HG02759 (cell line): Measurements from ENCODE around the gene KCNH4.
A peak's percentile ranks its signal among the peaks of the same experiment; 100 is the strongest.

ENCODE experiments used
- ATAC-seq: cut with Tn5 transposase; IDR thresholded peaks from one replicate; pipeline ENCODE4 v1.9.1; 2021; ENCODE audit warnings: mild to moderate bottlenecking, moderate library complexity; ENCODE audit not compliant: unreplicated experiment

The KCNH4 gene

GRCh38 chr17:42120161-42120769 is 60.7 kb downstream of the KCNH4 start:
- no peak for ATAC-seq

DNA sequence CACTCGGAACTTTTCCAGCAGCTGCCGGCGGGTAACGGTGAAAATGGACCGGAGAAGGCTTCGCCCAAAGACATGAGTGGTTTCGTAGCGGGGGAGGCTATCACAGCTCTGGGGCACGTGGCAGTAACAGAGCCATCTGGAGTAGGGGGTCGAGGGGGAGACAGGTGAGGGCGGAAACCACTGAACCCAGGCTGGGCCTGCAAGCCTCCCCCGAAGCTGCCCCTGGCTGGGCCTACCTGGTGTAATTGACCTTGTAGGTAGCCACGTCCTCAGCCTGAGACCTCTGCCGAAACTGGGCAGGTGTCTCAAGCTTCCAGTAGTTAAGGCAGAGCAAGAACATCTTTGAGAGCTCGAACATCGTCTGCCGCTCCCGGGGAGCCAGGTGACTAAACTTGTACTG is 61.6 kb downstream of the KCNH4 start:
- no peak for ATAC-seq

- no peak for ATAC-seq
Measured at GRCh38 chr17:42118545-42118944, 62.4 kb downstream of the KCNH4 start.

DNA sequence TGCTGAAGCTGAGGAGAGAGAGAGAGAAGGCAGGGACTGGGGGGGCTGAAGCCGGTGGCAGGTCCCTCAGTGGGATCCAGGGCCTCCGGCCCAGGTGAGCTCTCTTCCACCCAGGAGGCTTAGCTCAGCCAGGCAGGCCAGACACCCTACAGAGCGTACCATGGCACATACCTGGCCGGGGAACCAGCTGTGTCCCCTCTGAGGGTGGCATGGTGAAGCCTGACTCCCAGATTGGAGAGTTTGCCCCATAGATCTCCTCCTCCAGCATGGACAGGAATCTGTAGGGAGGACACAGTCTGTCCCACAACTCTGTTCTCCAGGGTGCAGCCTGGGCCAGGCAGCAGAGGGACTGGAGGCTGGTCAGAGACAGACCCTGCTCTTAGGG is 62.8 kb downstream of the KCNH4 start:
- ATAC-seq, result no peak

GRCh38 chr17:42117397-42118125 is 63.4 kb downstream of the KCNH4 start:
- no peak for ATAC-seq

DNA sequence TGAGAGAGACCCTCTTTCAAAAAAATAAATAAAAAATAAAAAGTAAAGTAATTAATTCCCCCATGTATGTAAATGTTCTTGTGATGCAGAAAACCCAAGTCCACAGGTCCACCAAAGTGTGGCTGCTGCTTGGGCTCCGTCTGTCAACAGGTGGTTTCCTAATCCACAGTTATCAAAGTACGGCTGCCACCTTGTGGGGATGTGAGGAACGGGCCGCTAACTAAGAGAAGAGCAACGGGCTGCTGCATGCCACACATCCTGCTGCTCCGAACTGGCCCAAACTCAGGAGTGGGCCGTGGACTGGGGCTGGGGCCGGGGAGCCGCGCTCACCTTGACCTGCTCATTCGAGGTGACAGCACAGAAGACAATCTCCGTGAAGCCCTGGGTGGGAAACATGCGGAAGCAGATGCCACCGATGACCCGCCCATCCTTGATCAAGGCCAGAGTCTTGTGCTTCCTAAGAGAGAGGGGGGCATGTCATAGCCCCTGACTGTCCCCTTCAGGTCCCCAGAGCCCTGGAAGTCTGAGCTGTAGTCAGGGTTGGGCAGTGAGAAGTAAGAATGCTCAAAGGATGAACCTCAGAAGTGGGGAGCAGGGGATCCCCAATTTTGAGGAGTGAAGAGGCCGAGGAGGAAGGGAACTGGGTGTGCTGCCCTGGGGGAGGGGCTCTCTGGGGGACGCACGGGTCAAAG is 64.1 kb downstream of the KCNH4 start:
- no peak for ATAC-seq

DNA sequence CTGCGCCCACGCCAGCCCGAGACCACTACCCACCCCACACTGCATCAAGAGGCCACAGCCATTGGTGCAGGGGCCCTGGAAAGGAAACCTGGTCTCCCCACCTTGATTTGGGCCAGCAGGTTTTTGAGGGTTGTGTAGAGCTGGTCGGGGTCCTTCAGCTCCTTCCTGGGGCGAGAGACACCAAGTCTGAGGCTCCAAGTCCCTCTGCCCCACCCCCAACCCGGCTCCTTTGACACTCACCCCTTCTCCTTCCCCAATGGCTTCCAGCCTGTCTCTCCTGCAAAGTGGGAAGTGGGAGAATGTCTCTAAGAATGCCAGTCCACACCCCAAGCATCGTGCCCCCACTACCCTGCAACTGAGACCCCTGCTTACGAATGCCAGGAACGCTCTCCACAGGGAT is 66.8 kb downstream of the KCNH4 start:
- ATAC-seq, result no peak

GRCh38 chr17:42113293-42114069 is 67.5 kb downstream of the KCNH4 start:
- ATAC-seq, result no peak

- ATAC-seq, result peak; percentile 59
Measured at GRCh38 chr17:42112552-42113176, 68.3 kb downstream of the KCNH4 start, which contains the start of gene DHX58. TSS of gene DHX58 (minus strand) at chr17:42112714. CDS start at chr17:42111892, 822 bp downstream.

- ATAC-seq, result no peak
Measured at GRCh38 chr17:42111871-42112551, 68.9 kb downstream of the KCNH4 start.

DNA sequence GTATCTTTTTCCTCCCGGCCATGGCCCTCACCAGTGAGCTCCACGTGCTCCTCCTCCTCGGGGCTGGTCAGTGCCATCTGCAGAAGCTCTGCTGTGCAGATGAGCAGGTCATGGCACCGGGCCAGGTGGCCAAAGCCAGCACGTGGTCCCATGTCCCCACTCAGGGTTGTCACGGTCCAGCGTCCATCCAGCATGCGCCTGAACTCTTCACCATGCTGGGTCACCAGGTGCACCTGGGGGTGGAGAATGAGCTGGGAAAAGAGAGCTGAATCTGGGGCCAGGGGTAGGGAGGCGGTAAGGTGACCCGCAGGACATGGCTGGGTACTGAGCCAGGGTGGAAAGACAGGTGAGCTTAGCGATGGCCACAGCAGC is 69.7 kb downstream of the KCNH4 start:
- no peak for ATAC-seq

- ATAC-seq, result no peak
Measured at GRCh38 chr17:42110301-42111264, 70.4 kb downstream of the KCNH4 start.

- no peak for ATAC-seq
Measured at GRCh38 chr17:42109086-42109485, 71.9 kb downstream of the KCNH4 start.

- ATAC-seq, result peak; percentile 77
Measured at GRCh38 chr17:42107597-42108576, 73.1 kb downstream of the KCNH4 start.

DNA sequence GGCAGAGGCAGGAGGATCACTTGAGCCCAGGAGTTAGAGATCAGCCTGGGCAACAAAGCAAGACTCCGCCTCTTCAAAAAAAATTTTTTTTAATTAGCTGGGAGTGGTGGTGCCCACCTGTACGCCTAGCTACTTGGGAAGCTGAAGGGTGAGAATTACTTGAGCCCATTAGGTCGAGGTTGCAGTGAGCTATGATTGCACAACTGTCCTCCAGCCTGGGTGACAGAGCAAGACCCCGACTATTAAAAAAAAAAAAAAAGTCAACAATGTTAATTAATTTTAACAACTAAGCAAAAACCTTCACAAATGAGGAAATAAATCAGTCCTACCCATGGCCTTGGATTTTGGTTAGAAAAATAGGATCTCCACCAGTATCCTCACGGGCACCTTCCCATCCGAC is 73.8 kb downstream of the KCNH4 start:
- no peak for ATAC-seq
